ENCODE results near the gene HIPK1.
A peak's percentile ranks its signal among the peaks of the same experiment; 100 is the strongest.
"Not testable (repeated sequence)": the region's sequence is repeated elsewhere in the genome, so short reads cannot be mapped to it uniquely, and the experiment has no call there.

The HIPK1 gene

GRCh38 chr1:113983826-113984225 lies 54.7 kb downstream of the HIPK1 start:
- DNase-seq: no peak

- no peak for DNase-seq
These were observed 55.6 kb downstream of the HIPK1 start for GRCh38 chr1:113984710-113985109.

GRCh38 chr1:113986802-113987201 lies 57.7 kb downstream of the HIPK1 start:
- no peak for DNase-seq

DNA sequence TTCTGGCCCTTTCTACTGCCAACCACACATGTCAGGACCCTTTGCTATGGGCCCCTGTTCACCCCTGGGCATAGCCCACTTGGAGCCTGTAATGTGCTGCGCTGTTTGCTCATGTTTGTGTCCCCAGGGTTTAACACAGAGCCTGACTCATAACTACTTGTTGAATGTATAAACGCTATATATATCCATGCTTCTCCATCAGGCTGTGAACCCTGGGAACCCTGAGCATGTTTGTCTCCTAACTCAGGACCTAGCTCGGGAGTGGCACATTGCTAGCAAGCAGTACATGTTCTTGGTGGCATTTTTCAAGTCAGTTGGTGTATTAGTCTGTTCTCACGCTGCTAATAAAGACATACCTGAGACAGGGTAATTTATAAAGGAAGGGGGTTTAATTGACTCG lies 58.1 kb downstream of the HIPK1 start:
- no peak for DNase-seq

GRCh38 chr1:113990530-113990929 lies 61.4 kb downstream of the HIPK1 start:
- no peak for DNase-seq

GRCh38 chr1:113990961-113991360 lies 61.8 kb downstream of the HIPK1 start:
- no peak for DNase-seq

DNA sequence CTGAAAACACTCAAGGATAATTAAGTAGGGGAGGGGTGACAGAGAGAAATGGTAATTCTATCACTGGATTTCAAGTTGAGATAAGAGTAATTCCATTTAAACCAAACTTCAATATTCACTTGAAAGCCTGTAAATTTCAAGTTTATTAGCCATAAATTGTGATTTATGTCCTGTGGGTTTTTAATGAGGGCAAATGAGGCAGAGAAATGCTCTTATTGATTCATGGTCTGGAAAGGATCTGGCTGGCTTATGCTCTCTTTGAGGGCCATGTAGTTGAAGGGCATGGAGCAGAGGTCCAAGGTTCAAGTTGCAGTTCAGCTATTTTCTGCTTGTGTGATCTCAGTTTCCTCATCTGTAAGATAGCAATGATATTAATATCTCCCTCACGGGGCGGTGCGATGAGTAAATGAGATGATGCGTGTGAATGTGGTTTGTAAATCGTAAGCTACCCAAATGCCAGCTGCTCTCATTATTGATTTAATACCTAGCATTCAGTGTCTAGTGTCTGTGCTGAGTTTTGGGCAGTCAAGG lies 62.4 kb downstream of the HIPK1 start:
- DNase-seq: no peak

GRCh38 chr1:113993072-113993471 lies 63.9 kb downstream of the HIPK1 start:
- DNase-seq: no peak

GRCh38 chr1:113993766-113994165 lies 64.6 kb downstream of the HIPK1 start:
- no peak for DNase-seq

DNA sequence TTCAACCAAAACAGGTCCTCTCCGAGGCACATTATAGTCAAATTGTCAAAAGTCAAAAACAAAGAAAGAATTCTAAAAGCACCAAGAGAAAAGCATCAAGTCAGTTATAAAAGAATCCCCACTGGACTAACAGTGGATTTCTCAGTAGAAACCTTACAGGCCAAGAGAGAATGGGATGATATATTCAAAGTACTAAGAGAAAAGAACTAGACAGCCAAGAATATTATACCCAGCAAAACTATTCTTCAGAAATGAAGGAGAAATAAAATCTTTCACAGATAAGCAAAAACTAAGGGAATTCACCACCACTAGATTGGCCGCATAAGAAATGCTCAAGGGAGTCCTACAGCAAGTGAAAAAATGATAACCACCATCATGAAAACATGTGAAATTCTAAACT lies 66.3 kb downstream of the HIPK1 start:
- no peak for DNase-seq

- DNase-seq: no peak
These were observed 69.2 kb downstream of the HIPK1 start for GRCh38 chr1:113998361-113998760.

GRCh38 chr1:113999233-113999632 lies 70.1 kb downstream of the HIPK1 start:
- no peak for DNase-seq

DNA sequence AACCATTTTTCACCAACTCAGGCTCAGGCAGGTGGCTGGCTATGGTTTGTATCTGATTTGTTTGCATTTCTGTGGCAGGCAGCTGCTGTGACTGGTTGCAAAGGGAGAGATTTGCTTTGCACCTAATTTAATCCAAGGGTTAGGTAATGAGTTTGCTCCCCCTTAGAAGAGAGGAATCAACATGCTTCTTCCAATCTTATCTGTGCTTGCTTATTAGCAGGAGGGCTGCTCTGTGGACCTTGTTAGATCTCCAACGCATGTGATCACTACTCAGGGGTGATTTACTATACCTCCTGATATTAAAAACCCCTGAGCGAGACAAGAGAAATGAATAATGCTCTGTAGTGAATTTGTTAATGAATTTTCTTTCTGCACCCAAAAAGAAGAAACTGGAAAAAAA lies 70.7 kb downstream of the HIPK1 start:
- DNase-seq: no peak

- no peak for DNase-seq
These were observed 71.3 kb downstream of the HIPK1 start for GRCh38 chr1:114000406-114000805.

DNA sequence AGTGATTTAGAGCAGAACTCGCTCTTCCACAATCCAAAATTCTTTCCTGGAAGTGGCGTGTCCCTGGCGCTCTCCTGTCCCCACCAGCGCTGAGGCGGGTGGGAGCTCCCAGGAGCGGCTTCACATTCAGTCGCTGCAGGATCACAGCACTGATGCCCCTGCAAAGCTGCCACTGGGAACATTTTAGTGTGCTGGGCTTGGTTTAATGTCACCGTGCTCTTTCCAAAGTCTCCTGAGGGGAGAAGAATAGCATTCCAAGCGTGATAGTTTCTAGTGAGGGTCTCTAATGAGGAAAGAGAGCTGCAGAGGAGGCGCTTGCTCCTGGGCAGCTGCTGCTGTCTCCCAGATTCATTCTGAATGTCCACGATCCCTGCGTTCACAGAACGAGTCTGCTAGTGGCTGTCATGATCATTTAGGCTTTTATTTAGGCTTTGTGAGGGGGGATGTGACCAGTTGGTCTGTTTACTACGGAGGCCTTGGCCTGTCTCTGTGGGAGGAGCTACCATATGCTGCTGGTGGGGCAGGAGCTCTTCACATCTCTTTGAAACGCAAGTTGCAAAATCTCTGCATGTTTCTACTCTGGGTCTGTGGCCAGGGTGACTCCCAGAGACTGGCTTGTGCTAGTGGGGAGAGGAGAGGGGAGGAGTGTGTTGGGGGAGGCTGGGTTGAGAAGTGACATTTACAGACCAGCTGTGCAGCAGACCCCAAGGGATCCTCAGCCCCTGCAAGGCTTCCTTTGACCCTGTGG lies 73.5 kb downstream of the HIPK1 start:
- no peak for DNase-seq

DNA sequence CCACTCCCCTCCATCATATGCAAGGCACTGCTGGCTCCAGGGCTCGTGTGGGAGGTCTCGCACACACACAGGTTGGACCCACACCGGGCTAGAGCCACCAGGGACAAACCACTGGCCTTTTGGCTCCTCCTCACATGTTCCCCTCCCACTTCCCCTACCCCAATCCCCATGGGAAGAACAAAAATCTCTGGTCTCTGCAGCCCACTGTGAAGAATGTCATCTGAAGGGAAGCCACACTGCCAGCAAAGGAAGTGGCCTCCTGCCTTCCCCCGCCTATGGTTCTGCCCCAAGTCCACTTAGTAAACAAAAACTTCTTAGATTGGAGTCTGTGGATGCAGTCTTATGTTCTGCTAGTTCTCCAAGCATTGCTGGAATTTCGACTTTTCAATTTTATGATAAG lies 74.3 kb downstream of the HIPK1 start:
- no peak for DNase-seq

DNA sequence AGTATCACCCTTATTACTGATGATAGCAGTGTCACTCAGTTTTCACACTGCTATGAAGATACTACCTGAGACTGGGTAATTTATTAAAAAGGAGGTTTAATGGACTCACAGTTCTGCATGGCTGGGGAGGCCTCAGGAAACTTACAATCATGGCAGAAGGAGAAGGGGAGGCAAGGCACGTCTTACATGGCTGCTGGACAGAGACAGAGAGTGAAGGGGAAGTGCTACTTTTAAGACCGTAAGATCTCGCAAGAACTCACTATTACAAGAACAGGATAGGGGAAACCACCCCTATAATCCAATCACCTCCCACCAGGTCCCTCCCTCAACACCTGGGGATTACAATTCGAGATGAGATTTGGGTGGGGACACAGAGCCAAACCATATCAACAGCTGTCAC lies 77.7 kb downstream of the HIPK1 start:
- DNase-seq: not testable (repeated sequence)

DNA sequence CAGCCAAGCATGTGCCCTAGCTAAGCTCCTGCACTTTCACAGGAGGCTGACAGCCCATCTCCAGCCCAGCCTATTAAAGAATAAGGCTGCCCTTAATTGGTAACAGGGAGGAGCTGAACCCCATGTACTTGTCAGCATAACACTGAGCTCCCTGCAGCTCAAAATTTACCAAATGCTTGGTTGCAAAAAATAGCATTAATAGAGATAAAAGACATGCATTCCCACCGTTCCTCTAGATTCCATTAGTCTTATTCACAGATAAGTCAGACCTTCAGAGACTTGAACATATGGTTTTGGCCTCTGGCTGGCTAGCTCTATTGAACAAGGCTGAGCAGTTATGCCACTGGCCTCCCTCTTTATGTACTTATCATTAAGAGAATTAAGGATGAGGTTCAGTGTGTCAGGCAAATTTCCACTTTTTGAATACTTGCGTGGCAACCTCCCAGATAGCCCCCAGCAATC lies 79.4 kb downstream of the HIPK1 start:
- DNase-seq: peak; percentile 91

- no peak for DNase-seq
These were observed 79.9 kb downstream of the HIPK1 start for GRCh38 chr1:114008993-114009392.

DNA sequence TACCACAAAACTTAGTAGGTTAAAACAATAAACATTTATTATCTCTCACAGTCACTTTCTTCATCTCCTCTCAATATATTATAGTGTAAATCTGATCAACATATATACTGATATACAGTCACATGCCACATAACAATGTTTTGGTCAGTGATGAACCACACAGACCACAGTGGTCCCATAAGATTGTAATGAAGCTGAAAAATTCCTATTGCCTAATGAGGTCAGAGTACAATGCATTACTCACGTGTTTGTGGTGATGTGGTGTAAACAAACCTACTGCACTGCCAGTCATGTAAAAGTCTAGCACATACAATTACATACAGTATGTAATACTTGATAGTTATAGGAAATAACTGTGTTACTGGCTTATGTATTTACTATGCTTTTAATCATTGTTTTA lies 80.3 kb downstream of the HIPK1 start:
- DNase-seq: peak; percentile 63

DNA sequence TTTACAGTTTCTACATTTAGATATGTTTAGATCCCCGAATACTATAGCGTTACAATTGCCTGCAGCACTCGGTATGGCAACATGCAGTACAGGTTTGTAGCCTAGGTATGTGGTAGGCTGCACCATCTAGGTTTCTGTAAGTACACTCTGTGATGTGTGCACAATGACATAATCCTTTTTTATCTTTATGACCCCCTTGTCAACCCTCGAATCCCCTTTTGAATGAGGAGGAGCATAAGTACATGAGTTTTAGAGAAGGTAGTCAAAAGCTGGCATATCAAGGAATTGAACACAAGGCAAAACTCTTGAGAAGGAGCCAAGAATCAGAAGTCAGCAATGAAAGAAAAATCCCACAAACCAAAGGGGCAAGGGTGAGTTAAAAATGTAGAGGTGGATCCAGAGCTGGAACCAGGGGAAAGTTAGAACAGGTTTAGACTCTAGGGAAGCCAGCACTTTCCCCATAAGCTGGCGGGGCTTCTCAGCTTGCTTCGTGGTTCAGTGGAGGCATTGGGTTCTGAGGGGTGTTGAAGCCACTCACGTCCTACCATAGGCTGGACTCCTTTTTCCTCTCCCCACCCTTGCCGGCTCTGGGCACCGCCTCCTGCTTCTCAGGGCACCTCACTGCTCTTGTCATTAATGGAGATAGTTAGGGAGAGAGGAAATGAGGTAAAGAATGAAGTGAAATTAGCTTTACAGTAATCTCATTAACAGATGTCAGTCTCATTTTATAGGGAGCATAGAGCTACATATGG lies 81.5 kb downstream of the HIPK1 start:
- no peak for DNase-seq

DNA sequence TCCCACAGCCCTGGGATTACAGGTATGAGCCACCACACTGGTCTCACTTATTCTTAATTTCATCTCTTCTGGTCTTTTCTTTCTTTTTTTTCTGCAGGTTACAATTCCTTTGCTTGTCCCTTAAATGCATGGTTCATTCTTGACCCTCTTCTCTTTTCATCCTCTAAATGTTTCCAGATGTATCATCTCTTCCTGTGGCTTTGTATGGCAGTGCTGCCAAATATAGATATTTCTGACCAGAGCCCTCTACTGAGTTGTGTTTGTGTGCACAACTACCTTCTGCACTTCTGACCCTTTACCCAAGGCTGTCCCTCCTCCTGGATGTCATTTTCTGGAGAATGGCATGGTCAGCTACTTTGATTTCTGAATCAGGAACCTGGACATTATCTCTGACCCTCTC lies 82.7 kb downstream of the HIPK1 start:
- DNase-seq: no peak

DNA sequence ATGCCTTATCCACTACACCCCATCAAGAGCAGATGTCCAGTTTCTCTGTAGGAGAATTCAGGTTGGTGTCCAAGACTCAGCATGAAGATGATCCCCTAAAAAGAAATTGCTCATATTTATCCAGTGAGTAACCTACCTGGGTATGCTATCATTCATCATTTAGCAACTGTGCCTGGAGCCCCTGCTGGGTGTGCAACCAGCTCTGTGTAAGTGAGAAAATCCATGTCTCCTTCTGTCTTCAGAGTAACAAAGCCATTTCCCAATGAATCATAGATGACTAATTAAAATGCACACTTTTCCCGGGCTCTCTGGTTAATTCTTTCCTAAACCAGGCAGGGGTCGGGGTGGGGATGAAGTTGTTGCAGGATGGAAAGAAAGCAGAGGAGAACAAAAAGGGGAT lies 86.0 kb downstream of the HIPK1 start:
- DNase-seq: peak; percentile 32

GRCh38 chr1:114019724-114020123 lies 90.6 kb downstream of the HIPK1 start:
- DNase-seq: not testable (repeated sequence)

Data from NCI-H226 (cell line).